ENCODE data around the gene SH2D6.

The SH2D6 gene

GRCh38 chr2:85419009-85419675, 628 bp downstream of the SH2D6 start:
- no peak for DNase-seq (ENCODE audit: low spot score)
- no peak for TF ChIP-seq CTCF (IDR thresholded peaks at IDR 0.05; ENCODE audit: extremely low read depth, missing control alignments)

- peak; percentile 100 for TF ChIP-seq CTCF (IDR thresholded peaks at IDR 0.05; ENCODE audit: extremely low read depth, missing control alignments)
- DNase-seq (ENCODE audit: low spot score), result peak; percentile 88
Measured at GRCh38 chr2:85420536-85421259, 2.2 kb downstream of the SH2D6 start.

GRCh38 chr2:85421260-85422071, 3.0 kb downstream of the SH2D6 start:
- TF ChIP-seq CTCF (IDR thresholded peaks at IDR 0.05; ENCODE audit: extremely low read depth, missing control alignments), result no peak
- no peak for DNase-seq (ENCODE audit: low spot score)

GRCh38 chr2:85422072-85422457, 3.6 kb downstream of the SH2D6 start:
- TF ChIP-seq CTCF (IDR thresholded peaks at IDR 0.05; ENCODE audit: extremely low read depth, missing control alignments), result no peak
- DNase-seq (ENCODE audit: low spot score), result no peak

GRCh38 chr2:85423525-85423924, 5.0 kb downstream of the SH2D6 start:
- TF ChIP-seq CTCF (IDR thresholded peaks at IDR 0.05; ENCODE audit: extremely low read depth, missing control alignments), result no peak
- DNase-seq (ENCODE audit: low spot score), result no peak

GRCh38 chr2:85425588-85425987, 7.1 kb downstream of the SH2D6 start:
- no peak for DNase-seq (ENCODE audit: low spot score)
- TF ChIP-seq CTCF (IDR thresholded peaks at IDR 0.05; ENCODE audit: extremely low read depth, missing control alignments), result no peak
